Measurements from ENCODE around the gene TAF1C. TPM values are rescaled to one million over a fixed set of nuclear protein-coding genes. Genes with fewer than 3 reads are reported as not detected.

Gene TAF1C
- total RNA-seq, 3 donors from 2014 or later (not counting 1 experiment from before 2014, with no cell fraction given): 89.0 to 97.7 (median 91.9) TPM

- H3K36me3 ChIP-seq (ENCODE audit: control insufficient read depth, insufficient read depth, low read length): no peaks in the 10 kb centered on the region
- no peaks in the 10 kb centered on the region for H3K4me1 ChIP-seq (ENCODE audit: control insufficient read depth, insufficient read depth, low read length)
- H3K9me3 ChIP-seq (ENCODE audit: control insufficient read depth, insufficient read depth, low read length): no peaks in the 10 kb centered on the region
- DNase-seq: no peak
- no peaks in the 10 kb centered on the region for H3K27me3 ChIP-seq (ENCODE audit: control insufficient read depth, insufficient read depth, low read length)
- Mint-ChIP-seq H3K27ac (no peak overlapping the region), H3K4me3 (no peak overlapping the region), H3K9me3 (no peaks in the 10 kb centered on the region), H3K36me3 (no peaks in the 10 kb centered on the region), H3K4me1 (no peaks in the 10 kb centered on the region), H3K27me3 (ENCODE audit: low read depth in 2 of 2) (peaks cover 26 to 27% of the 10 kb centered on the region in 2 donors)
- no peak for ATAC-seq
- 86% methylated on average over 3 of the region's 3 CpGs for WGBS (ENCODE audit: insufficient coverage)
- no peak overlapping the region for H3K4me3 ChIP-seq (ENCODE audit: low read length)
- intact Hi-C loops (cut with micrococcal nuclease): no loop called here
- no peak for TF ChIP-seq CTCF (IDR thresholded peaks at IDR 0.05)
- no peak overlapping the region for H3K27ac ChIP-seq (ENCODE audit: low read length)
Observed at GRCh38 chr16:84150926-84151325, 35.9 kb downstream of the TAF1C start.

GRCh38 chr16:84144859-84145639 is 41.8 kb downstream of the TAF1C start, which contains the start of the genes DNAAF1 and HSDL1:
TSS of gene DNAAF1 (plus strand) at chr16:84145308. CDS start at chr16:84145441, 133 bp downstream.
TSS of gene HSDL1 (minus strand) at chr16:84145177. CDS start at chr16:84131321, 13,856 bp downstream.
- no peaks in the 10 kb centered on the region for H3K36me3 ChIP-seq (ENCODE audit: control insufficient read depth, insufficient read depth, low read length)
- no peaks in the 10 kb centered on the region for H3K9me3 ChIP-seq (ENCODE audit: control insufficient read depth, insufficient read depth, low read length)
- intact Hi-C loops (cut with micrococcal nuclease): loop anchor here (1.0 kb wide), 1 partner anchor 29 kb away; the partner anchor contains the start of gene MBTPS1
- H3K36me3 Mint-ChIP-seq: no peaks in the 10 kb centered on the region
- peak within 1 kb of the TSS; percentile 94 for H3K4me3 Mint-ChIP-seq
- H3K27me3 Mint-ChIP-seq (ENCODE audit: low read depth in 2 of 2): peaks cover 6 to 9% of the 10 kb centered on the region in 2 donors
- under 1% methylated on average over 89 of the region's 89 CpGs for whole genome bisulfite sequencing (ENCODE audit: insufficient coverage)
- ATAC-seq: peak; percentile 90 to 95 (median 93)
- no peaks in the 10 kb centered on the region for H3K9me3 Mint-ChIP-seq
- no peaks in the 10 kb centered on the region for H3K27me3 ChIP-seq (ENCODE audit: control insufficient read depth, insufficient read depth, low read length)
- H3K4me1 ChIP-seq (ENCODE audit: control insufficient read depth, insufficient read depth, low read length): peaks cover 12% of the 10 kb centered on the region
- TF ChIP-seq CTCF (IDR thresholded peaks at IDR 0.05): no peak
- peak; percentile 97 to 98 for DNase-seq
- H3K27ac ChIP-seq (ENCODE audit: low read length): peak within 1 kb of the TSS; percentile 45
- peak within 1 kb of the TSS; percentile 61 for H3K4me3 ChIP-seq (ENCODE audit: low read length)
- peaks cover 18 to 19% of the 10 kb centered on the region in 2 donors for H3K4me1 Mint-ChIP-seq
- peak within 1 kb of the TSS; percentile 82 to 88 for H3K27ac Mint-ChIP-seq

- Histone ChIP-seq H3K36me3 (ENCODE audit: control insufficient read depth, insufficient read depth, low read length) (no peaks in the 10 kb centered on the region), H3K4me3 (ENCODE audit: low read length) (peak overlapping the region; percentile 61), H3K27ac (ENCODE audit: low read length) (peak overlapping the region; percentile 45), H3K4me1 (ENCODE audit: control insufficient read depth, insufficient read depth, low read length) (peaks cover 12% of the 10 kb centered on the region), H3K9me3 (ENCODE audit: control insufficient read depth, insufficient read depth, low read length) (no peaks in the 10 kb centered on the region), H3K27me3 (ENCODE audit: control insufficient read depth, insufficient read depth, low read length) (no peaks in the 10 kb centered on the region)
- H3K27me3 Mint-ChIP-seq (ENCODE audit: low read depth in 2 of 2): peaks cover 6% of the 10 kb centered on the region in 2 donors
- DNase-seq (peak; percentile 24 to 62), ATAC-seq (peak; percentile 40 to 43 (median 41))
- whole genome bisulfite sequencing (ENCODE audit: insufficient coverage): under 1% methylated on average over 38 of the region's 39 CpGs
- intact Hi-C loops (cut with micrococcal nuclease): no loop called here
- H3K27ac Mint-ChIP-seq: peak overlapping the region; percentile 82 to 88
- H3K9me3 Mint-ChIP-seq: no peaks in the 10 kb centered on the region
- H3K4me3 Mint-ChIP-seq: peak overlapping the region; percentile 94
- peaks cover 18 to 19% of the 10 kb centered on the region in 2 donors for H3K4me1 Mint-ChIP-seq
- H3K36me3 Mint-ChIP-seq: no peaks in the 10 kb centered on the region
- no peak for TF ChIP-seq CTCF (IDR thresholded peaks at IDR 0.05)
Observed at GRCh38 chr16:84144209-84144858, 42.5 kb downstream of the TAF1C start.

Measured in natural killer cell (primary cell).